Fibroblast of pulmonary artery (primary cell): Measurements from ENCODE around the gene EPS8L3.

Experiments
- DNase-seq: peaks from one replicate; pipeline ENCODE4 v3.0.0-alpha.2; 2010; ENCODE audit warnings: low read depth
- H3K4me3 ChIP-seq: replicated peaks from 2 replicates; pipeline ENCODE4 v1.5.1; 2011; ENCODE audit warnings: low read depth, mild to moderate bottlenecking, control low read depth, low read length, moderate library complexity
- TF ChIP-seq, protein P1 (sequence below): IDR thresholded peaks from 2 replicates; pipeline ENCODE4 v1.5.1; 2011; ENCODE audit warnings: mild to moderate bottlenecking, control low read depth, low read length, inconsistent platforms; ENCODE audit errors: missing control alignments

Gene EPS8L3

DNA sequence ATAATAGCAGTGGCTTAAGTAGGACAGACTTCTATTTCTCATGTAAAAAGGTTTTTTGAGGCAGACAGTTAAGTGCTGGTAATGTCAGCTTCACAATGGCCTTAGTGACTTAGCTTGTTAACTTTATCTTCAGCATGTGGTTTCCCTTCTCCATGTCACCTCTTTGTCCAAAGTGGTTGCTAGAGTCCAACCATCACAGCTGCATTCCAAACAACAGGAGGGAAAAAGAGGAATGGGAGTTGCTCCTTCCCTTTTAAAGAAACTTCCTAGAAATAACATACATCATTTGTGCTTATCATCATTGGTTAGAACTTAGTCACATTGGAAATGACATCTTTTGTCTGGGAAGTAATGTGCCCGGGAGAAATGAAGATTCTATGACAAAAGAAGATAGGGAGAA, 41.8 kb downstream of the EPS8L3 start:
- TF ChIP-seq, protein P1, sequence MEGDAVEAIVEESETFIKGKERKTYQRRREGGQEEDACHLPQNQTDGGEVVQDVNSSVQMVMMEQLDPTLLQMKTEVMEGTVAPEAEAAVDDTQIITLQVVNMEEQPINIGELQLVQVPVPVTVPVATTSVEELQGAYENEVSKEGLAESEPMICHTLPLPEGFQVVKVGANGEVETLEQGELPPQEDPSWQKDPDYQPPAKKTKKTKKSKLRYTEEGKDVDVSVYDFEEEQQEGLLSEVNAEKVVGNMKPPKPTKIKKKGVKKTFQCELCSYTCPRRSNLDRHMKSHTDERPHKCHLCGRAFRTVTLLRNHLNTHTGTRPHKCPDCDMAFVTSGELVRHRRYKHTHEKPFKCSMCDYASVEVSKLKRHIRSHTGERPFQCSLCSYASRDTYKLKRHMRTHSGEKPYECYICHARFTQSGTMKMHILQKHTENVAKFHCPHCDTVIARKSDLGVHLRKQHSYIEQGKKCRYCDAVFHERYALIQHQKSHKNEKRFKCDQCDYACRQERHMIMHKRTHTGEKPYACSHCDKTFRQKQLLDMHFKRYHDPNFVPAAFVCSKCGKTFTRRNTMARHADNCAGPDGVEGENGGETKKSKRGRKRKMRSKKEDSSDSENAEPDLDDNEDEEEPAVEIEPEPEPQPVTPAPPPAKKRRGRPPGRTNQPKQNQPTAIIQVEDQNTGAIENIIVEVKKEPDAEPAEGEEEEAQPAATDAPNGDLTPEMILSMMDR = no peak
- no peak overlapping the region for H3K4me3 ChIP-seq

GRCh38 chr1:109721042-109721441, 42.7 kb downstream of the EPS8L3 start:
- DNase-seq = peak; percentile 56
- TF ChIP-seq, protein P1 = no peak
- no peak overlapping the region for H3K4me3 ChIP-seq

More for the DNA sequence above, 41.8 kb downstream of the EPS8L3 start:
- no peak for DNase-seq

DNA sequence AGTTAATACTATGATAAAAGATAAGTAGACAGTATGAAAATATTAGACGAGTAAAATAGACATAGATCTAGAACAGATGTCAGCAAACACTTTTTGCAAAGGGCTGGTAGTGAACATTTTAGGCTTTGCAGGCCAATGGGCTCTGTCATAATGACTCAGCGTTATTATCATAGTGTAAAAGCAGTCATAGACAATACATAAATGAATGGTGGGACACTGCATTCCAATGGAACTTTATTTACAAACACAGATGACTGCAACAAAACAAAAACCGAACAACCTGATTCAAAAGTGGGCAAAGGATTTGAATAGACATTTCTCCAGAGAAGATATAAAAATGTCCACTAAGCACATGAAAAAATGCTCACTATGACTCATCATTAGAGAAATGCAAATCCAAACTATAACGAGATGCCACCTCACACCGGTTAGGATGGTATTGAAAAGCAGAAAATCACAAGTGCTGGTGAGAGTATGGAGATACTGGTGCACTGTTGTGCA, 44.3 kb downstream of the EPS8L3 start:
- DNase-seq = peak; percentile 64
- H3K4me3 ChIP-seq = no peak overlapping the region
- TF ChIP-seq, protein P1 = no peak

- TF ChIP-seq, protein P1 = no peak
- DNase-seq = no peak
- no peak overlapping the region for H3K4me3 ChIP-seq
These were observed 45.2 kb downstream of the EPS8L3 start for GRCh38 chr1:109718495-109718894.

DNA sequence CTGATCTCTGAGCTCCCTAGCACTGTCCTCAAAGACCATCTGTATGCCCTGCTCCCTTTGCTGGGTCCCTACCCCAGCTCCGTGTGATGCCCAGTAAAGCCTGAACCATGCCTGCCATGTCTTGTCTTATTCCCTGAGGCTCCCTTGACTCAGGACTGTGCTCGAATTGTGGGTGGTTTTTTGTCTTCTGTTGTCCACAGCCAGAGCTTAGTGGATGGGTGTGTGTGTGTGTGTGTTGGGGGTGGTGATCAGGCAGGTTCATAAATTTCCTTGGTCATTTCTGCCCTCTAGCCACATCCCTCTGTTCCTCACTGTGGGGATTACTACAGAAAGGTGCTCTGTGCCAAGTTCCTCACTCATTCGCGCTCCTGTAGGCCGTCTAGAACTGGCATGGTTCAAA, 46.0 kb downstream of the EPS8L3 start:
- no peak overlapping the region for H3K4me3 ChIP-seq
- TF ChIP-seq, protein P1 = no peak
- DNase-seq = no peak

DNA sequence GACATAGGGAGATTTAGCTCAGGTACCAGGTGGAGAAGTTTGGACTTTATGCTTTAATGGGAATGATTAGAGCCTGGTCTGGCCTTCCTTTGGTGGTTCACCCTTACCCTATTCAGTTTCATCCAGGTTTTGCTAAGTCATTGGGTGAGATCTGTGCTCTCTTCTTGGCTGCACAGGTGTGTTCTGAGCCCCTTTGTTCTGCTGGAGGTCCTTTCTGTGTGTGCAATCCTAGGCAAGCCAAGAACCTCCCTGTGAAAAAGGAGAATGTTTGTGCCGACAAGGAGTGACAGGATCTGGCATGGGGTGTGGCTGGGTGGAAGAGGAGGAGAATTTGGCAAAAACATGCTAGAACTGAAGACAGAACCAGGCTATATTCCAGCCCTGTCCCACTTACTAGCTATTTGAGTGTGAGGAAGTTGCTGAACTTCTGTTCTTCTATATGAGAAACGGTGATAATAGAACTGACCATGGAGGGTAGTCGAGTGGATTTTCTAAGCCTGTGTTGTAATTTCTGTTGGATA, 47.1 kb downstream of the EPS8L3 start:
- H3K4me3 ChIP-seq = no peak overlapping the region
- no peak for DNase-seq
- TF ChIP-seq, protein P1 = no peak

GRCh38 chr1:109716121-109716520, 47.6 kb downstream of the EPS8L3 start:
- H3K4me3 ChIP-seq = no peak overlapping the region
- DNase-seq = no peak
- TF ChIP-seq, protein P1 = no peak
